Activated CD4-positive, alpha-beta T cell treated with anti-CD3 and anti-CD28 coated beads, Interleukin-2, amount 50 U/mL, for 1 hour (primary cell): ENCODE data around the gene LRRC37A2.
"Not testable (repeated sequence)": the region's sequence is repeated elsewhere in the genome, so short reads cannot be mapped to it uniquely, and the experiment has no call there.

ENCODE experiments used
- DNase-seq: peaks from one replicate; pipeline ENCODE4 v3.0.0-alpha.2; 2020

LRRC37A2 gene

GRCh38 chr17:46600767-46601166, 88.5 kb downstream of the LRRC37A2 start:
- not testable (repeated sequence) for DNase-seq

- DNase-seq, result not testable (repeated sequence)
Measured at GRCh38 chr17:46603125-46603524, 90.9 kb downstream of the LRRC37A2 start.
